DOHH2 (cell line): ENCODE data around the gene GRIN2A.

Source experiments
- EZH2phosphoT487 ChIP-seq: fragments of 200-600 bp; sonication (generic); IDR thresholded peaks from 2 replicates; pipeline ENCODE4 v1.6.1; 2017; ENCODE audit warnings: borderline replicate concordance, mild to moderate bottlenecking, antibody characterized with exemption, low read length, moderate library complexity, mixed read lengths
- TF ChIP-seq, protein P1 (sequence below): fragments of 200-600 bp; sonication (generic); IDR thresholded peaks from one replicate; pipeline ENCODE4 v1.5.1; 2014; ENCODE audit warnings: antibody characterized with exemption, mild to moderate bottlenecking, low read depth, low read length; ENCODE audit not compliant: poor library complexity, severe bottlenecking

DNA sequence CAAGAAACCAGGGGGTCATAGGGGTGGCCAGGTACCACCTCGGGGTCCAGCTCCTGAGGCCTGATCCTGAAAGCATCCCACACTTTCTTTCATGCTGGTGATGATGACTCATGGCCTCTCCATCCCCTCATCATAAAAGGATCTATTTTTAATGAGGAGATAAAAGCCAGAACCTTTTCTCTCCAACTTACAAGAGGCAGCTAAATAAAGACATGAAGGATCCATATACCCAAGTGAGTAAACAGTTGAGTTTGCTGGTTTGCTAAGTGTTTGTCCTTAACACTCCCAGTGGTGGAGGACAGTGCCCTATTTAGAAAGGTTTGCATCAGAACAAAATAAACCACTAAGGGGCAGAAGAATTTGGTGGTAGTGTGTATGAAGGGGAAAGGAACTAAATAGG lies 383.8 kb downstream of the GRIN2A start:
- TF ChIP-seq, protein P1, sequence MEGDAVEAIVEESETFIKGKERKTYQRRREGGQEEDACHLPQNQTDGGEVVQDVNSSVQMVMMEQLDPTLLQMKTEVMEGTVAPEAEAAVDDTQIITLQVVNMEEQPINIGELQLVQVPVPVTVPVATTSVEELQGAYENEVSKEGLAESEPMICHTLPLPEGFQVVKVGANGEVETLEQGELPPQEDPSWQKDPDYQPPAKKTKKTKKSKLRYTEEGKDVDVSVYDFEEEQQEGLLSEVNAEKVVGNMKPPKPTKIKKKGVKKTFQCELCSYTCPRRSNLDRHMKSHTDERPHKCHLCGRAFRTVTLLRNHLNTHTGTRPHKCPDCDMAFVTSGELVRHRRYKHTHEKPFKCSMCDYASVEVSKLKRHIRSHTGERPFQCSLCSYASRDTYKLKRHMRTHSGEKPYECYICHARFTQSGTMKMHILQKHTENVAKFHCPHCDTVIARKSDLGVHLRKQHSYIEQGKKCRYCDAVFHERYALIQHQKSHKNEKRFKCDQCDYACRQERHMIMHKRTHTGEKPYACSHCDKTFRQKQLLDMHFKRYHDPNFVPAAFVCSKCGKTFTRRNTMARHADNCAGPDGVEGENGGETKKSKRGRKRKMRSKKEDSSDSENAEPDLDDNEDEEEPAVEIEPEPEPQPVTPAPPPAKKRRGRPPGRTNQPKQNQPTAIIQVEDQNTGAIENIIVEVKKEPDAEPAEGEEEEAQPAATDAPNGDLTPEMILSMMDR = no peak
- no peak for TF ChIP-seq EZH2phosphoT487
